HCT116 (cell line): ENCODE data around the gene PDLIM5. TPM values are rescaled to one million over a fixed set of nuclear protein-coding genes. Genes with fewer than 3 reads are reported as not detected.
A peak's percentile ranks its signal among the peaks of the same experiment; 100 is the strongest.

Experiments used
- ATAC-seq: fragments of 200-7000 bp; cut with Tn5 transposase; 2 replicates; pipeline ENCODE4 v1.9.1; 2020; ENCODE audit warnings: mild to moderate bottlenecking, moderate library complexity
- BruUV-seq: library from RNA; stranded (reverse); fragments of 400-500 nt; replicated peaks from 2 replicates; lab custom pipeline; 2021; lab: Mats Ljungman, UMichigan
- CTCF ChIA-PET: fragments of 300-600 bp; sonication (Branson Sonifier 250); formaldehyde crosslinking; loops from one replicate; lab custom pipeline; 2021; ENCODE audit warnings: antibody characterized with exemption; lab: Charles Lee
- POLR2A ChIA-PET: fragments of 300-600, 350-600 bp; sonication (Branson Sonifier 250); formaldehyde crosslinking; loops from one replicate; lab custom pipeline; 2021; ENCODE audit warnings: antibody characterized with exemption; lab: Charles Lee
- RAD21 ChIA-PET, 2 experiments: fragments of 300-600 bp; sonication (Branson Sonifier 250); formaldehyde crosslinking; loops; one replicate each; lab custom pipeline; 2023; ENCODE audit warnings: low total read pairs in 2 of 2; ENCODE audit not compliant: uncharacterized antibody in 2 of 2, unreplicated experiment in 2 of 2, low non-redundant PET in 1 of 2; lab: Charles Lee
- DNase-seq: peaks from one replicate; pipeline ENCODE4 v3.0.0-alpha.2; 2010; ENCODE audit warnings: low read depth, low spot score
- H2AFZ ChIP-seq: fragments of 200-600 bp; shearing (Covaris generic), sonication (generic); 2 replicates; pipeline ENCODE4 v1.6.1; 2017; ENCODE audit warnings: low read depth, mixed run types, mixed read lengths, antibody characterized with exemption, low read length; ENCODE audit not compliant: poor library complexity, severe bottlenecking
- H3K27ac ChIP-seq: 2 replicates; pipeline ENCODE4 v1.5.1; 2012; ENCODE audit warnings: low read depth, low read length
- H3K27me3 ChIP-seq: fragments of 200-600 bp; sonication (generic); 2 replicates; pipeline ENCODE4 v1.6.1; 2016; ENCODE audit warnings: mixed run types, low read length, mixed read lengths; ENCODE audit not compliant: insufficient read depth
- H3K36me3 ChIP-seq, 2 experiments: fragments of 200-500 bp in 1 of 2; fragments of 200-600 bp in 1 of 2; sonication (Bioruptor generic) in 1 of 2; sonication (generic) in 1 of 2; 2 replicates each; pipeline versions ENCODE4 v1.5.1 to v1.6.1; 2014 to 2016; ENCODE audit warnings: low read length in 2 of 2, inconsistent platforms in 1 of 2, mixed read lengths in 1 of 2, mixed run types in 1 of 2; ENCODE audit not compliant: insufficient read depth in 2 of 2, control insufficient read depth in 1 of 2
- H3K4me1 ChIP-seq, 2 experiments: fragments of 200-600 bp in 1 of 2; sonication (generic) in 1 of 2; 2 replicates each; pipeline versions ENCODE4 v1.5.1 to v1.6.1; 2012 to 2017; ENCODE audit warnings: low read length in 2 of 2, inconsistent platforms in 1 of 2, mild to moderate bottlenecking in 1 of 2, mixed read lengths in 1 of 2, mixed run types in 1 of 2, moderate library complexity in 1 of 2; ENCODE audit not compliant: insufficient read depth in 2 of 2, control insufficient read depth in 1 of 2
- H3K4me2 ChIP-seq: fragments of 200-600 bp; sonication (generic); 2 replicates; pipeline ENCODE4 v1.6.1; 2017; ENCODE audit warnings: mixed run types, low read length, mixed read lengths
- H3K4me3 ChIP-seq, 2 experiments: fragments of 200-600 bp in 1 of 2; sonication (generic) in 1 of 2; replicated peaks in 1 of 2; 2 replicates each; pipeline ENCODE4 v1.5.1; 2011 to 2016; ENCODE audit warnings: low read length in 2 of 2, control low read depth in 1 of 2, low read depth in 1 of 2, mild to moderate bottlenecking in 1 of 2, mixed read lengths in 1 of 2, mixed run types in 1 of 2
- H3K79me2 ChIP-seq: fragments of 200-600 bp; sonication (generic); 2 replicates; pipeline ENCODE4 v1.6.1; 2017; ENCODE audit warnings: mild to moderate bottlenecking, mixed run types, low read length, moderate library complexity, mixed read lengths; ENCODE audit not compliant: insufficient read depth
- H3K9ac ChIP-seq: fragments of 200-600 bp; sonication (generic); 2 replicates; pipeline ENCODE4 v1.6.1; 2016; ENCODE audit warnings: low read length, mixed read lengths
- H3K9me2 ChIP-seq: fragments of 200-600 bp; sonication (generic), shearing (Covaris generic); 2 replicates; pipeline ENCODE4 v1.6.1; 2017; ENCODE audit warnings: mixed run types, mild to moderate bottlenecking, moderate library complexity; ENCODE audit not compliant: insufficient read depth
- H3K9me3 ChIP-seq, 2 experiments: fragments of 200-500 bp in 1 of 2; fragments of 200-600 bp in 1 of 2; sonication (Bioruptor generic) in 1 of 2; sonication (generic) in 1 of 2; 2 replicates each; pipeline ENCODE4 v1.6.1; 2014 to 2017; ENCODE audit warnings: low read length in 2 of 2, mixed read lengths in 2 of 2, inconsistent platforms in 1 of 2, low read depth in 1 of 2, mild to moderate bottlenecking in 1 of 2, mixed run types in 1 of 2, moderate library complexity in 1 of 2; ENCODE audit not compliant: control insufficient read depth in 1 of 2, insufficient read depth in 1 of 2
- H4K20me1 ChIP-seq: fragments of 200-600 bp; sonication (generic), shearing (Covaris generic); 2 replicates; pipeline ENCODE4 v1.6.1; 2017; ENCODE audit warnings: mixed run types, mild to moderate bottlenecking, moderate library complexity; ENCODE audit not compliant: insufficient read depth
- CEBPB ChIP-seq: IDR thresholded peaks from 2 replicates; pipeline ENCODE4 v1.6.1; 2012; ENCODE audit warnings: low read depth
- EZH2 ChIP-seq: fragments of 200-600 bp; sonication (generic); IDR thresholded peaks from 2 replicates; pipeline ENCODE4 v1.6.1; 2017; ENCODE audit warnings: antibody characterized with exemption, mixed run types
- EZH2phosphoT487 ChIP-seq: fragments of 200-600 bp; IDR thresholded peaks from 2 replicates; pipeline ENCODE4 v1.6.1; 2018; ENCODE audit warnings: antibody characterized with exemption, borderline replicate concordance
- FOSL1 ChIP-seq: IDR thresholded peaks from 2 replicates; pipeline ENCODE4 v1.6.1; 2012; ENCODE audit warnings: low read depth
- POLR2AphosphoS5 ChIP-seq: IDR thresholded peaks from 2 replicates; pipeline ENCODE4 v1.6.1; 2011; ENCODE audit warnings: mild to moderate bottlenecking, low read depth, low read length, moderate library complexity
- RAD21 ChIP-seq: IDR thresholded peaks from 2 replicates; pipeline ENCODE4 v1.6.1; 2012; ENCODE audit warnings: low read depth, mild to moderate bottlenecking
- SRF ChIP-seq: IDR thresholded peaks from 2 replicates; pipeline ENCODE4 v1.6.1; 2012; ENCODE audit warnings: low read depth
- YY1 ChIP-seq: IDR thresholded peaks from 2 replicates; pipeline ENCODE4 v1.6.1; 2011; ENCODE audit warnings: low read length, low read depth, moderate library complexity, mild to moderate bottlenecking; ENCODE audit not compliant: insufficient replicate concordance; ENCODE audit errors: extremely low read depth
- ZNF274 ChIP-seq: fragments of 200-500 bp; sonication (Bioruptor generic); IDR thresholded peaks from 2 replicates; pipeline ENCODE4 v1.6.1; 2014; ENCODE audit warnings: mild to moderate bottlenecking, low read depth, low read length, inconsistent platforms
- intact Hi-C: fragments of 100-400 bp; cut with micrococcal nuclease; formaldehyde crosslinking; loops from 2 replicates; pipeline ENCODE4 v1.10.0; 2022
- total RNA-seq: library from RNA; stranded (reverse); gene quantifications from one replicate; pipeline ENCODE4 v1.2.1, GENCODE V29; 2021; ENCODE audit not compliant: unreplicated experiment
- TF ChIP-seq, protein P1 (sequence below): IDR thresholded peaks from 2 replicates; pipeline ENCODE4 v1.6.1; 2012
- TF ChIP-seq, protein P2 (sequence below): IDR thresholded peaks from 2 replicates; pipeline ENCODE4 v1.6.1; 2012
- TF ChIP-seq, protein P3 (sequence below): IDR thresholded peaks from 2 replicates; pipeline ENCODE4 v1.6.1; 2011; ENCODE audit warnings: mild to moderate bottlenecking, low read length, moderate library complexity; ENCODE audit not compliant: insufficient replicate concordance; ENCODE audit errors: extremely low read depth
- TF ChIP-seq, protein P4 (sequence below): IDR thresholded peaks from 2 replicates; pipeline ENCODE4 v1.6.1; 2012; ENCODE audit warnings: low read depth

PDLIM5 gene
- total RNA-seq, 1 experiment from 2014 or later, result 130 TPM

DNA sequence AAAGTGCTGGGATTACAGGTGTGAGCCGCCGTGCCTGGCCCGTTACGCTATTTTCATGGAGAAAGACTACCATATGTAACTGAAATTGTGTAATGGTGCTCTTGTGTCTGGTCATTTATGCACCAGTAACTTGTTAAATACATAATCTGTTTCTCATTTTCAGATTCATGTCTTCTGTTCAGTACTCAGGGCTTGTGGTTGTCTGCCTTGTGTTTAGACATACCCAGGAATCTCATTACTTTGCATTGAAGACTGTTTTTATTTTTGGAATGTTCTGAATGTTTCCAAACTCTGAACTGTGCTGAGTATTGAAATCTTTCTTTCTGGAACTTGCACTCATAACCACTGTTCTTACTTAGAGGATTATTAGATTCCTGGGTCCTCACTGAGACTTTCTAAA lies 52.8 kb downstream of the PDLIM5 start:
- no peak for ATAC-seq
- Histone ChIP-seq H3K9me3 (no peaks in the 10 kb centered on the region), H3K9ac (no peak overlapping the region), H4K20me1 (no peaks in the 10 kb centered on the region), H3K79me2 (peaks cover 22% of the 10 kb centered on the region), H3K4me3 (no peak overlapping the region), H2AFZ (no peak overlapping the region), H3K27ac (no peak overlapping the region), H3K4me2 (no peak overlapping the region), H3K36me3 (no peaks in the 10 kb centered on the region), H3K9me2 (no peaks in the 10 kb centered on the region), H3K27me3 (no peaks in the 10 kb centered on the region), H3K4me1 (peaks cover 35 to 40% of the 10 kb centered on the region in 2 experiments)
- intact Hi-C loops, result no loop called here
- ChIA-PET CTCF (no interaction called here), POLR2A (no interaction called here), RAD21 (no interaction called here)
- no TSS peak for BruUV-seq
- DNase-seq, result no peak
- TF ChIP-seq FOSL1, result no peak
- no peak for TF ChIP-seq YY1
- no peak for TF ChIP-seq RAD21
- no peak for TF ChIP-seq CEBPB

DNA sequence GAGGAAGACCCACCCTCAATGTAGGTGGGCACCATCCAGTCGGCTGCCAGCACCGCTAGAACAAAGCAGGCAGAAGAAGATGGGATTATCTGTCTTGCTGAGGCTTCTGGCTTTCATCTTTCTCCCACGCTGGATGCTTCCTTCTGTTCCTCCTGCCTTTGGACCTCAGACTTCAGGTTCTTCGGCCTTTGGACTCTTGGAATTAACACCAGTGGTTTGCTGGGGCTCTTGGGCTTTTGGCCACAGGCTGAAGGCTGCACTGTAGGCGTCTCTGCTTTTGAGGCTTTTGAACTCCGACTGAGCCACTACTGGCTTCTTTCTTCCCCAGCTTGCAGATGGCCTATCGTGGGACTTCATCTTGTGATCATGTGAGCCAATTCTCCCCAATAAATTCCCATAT lies 55.1 kb downstream of the PDLIM5 start:
- ChIA-PET RAD21 (no interaction called here), POLR2A (no interaction called here), CTCF (no interaction called here)
- Histone ChIP-seq H3K27ac (peak overlapping the region; percentile 80), H4K20me1 (no peaks in the 10 kb centered on the region), H3K4me2 (peak overlapping the region; percentile 75), H3K36me3 (no peaks in the 10 kb centered on the region), H3K4me1 (peaks cover 35 to 40% of the 10 kb centered on the region in 2 experiments), H3K4me3 (peak overlapping the region in 1 of 2 experiments; percentile 34; a peak in 2 of 4 replicates), H3K9ac (peak overlapping the region; percentile 40; the same call in 1 of the 2 replicates), H3K79me2 (peaks cover 35% of the 10 kb centered on the region), H3K9me3 (no peaks in the 10 kb centered on the region), H2AFZ (no peak overlapping the region), H3K27me3 (no peaks in the 10 kb centered on the region), H3K9me2 (no peaks in the 10 kb centered on the region)
- no peak for DNase-seq
- peak; percentile 26; the same call in 1 of the 2 replicates for ATAC-seq
- intact Hi-C loops, result no loop called here
- BruUV-seq, result no TSS peak
- no peak for TF ChIP-seq ZNF274
- TF ChIP-seq SRF, result no peak
- TF ChIP-seq, protein P1, sequence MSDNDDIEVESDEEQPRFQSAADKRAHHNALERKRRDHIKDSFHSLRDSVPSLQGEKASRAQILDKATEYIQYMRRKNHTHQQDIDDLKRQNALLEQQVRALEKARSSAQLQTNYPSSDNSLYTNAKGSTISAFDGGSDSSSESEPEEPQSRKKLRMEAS, result no peak
- TF ChIP-seq FOSL1, result no peak
- TF ChIP-seq, protein P2, sequence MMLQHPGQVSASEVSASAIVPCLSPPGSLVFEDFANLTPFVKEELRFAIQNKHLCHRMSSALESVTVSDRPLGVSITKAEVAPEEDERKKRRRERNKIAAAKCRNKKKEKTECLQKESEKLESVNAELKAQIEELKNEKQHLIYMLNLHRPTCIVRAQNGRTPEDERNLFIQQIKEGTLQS, result no peak
- TF ChIP-seq, protein P3, sequence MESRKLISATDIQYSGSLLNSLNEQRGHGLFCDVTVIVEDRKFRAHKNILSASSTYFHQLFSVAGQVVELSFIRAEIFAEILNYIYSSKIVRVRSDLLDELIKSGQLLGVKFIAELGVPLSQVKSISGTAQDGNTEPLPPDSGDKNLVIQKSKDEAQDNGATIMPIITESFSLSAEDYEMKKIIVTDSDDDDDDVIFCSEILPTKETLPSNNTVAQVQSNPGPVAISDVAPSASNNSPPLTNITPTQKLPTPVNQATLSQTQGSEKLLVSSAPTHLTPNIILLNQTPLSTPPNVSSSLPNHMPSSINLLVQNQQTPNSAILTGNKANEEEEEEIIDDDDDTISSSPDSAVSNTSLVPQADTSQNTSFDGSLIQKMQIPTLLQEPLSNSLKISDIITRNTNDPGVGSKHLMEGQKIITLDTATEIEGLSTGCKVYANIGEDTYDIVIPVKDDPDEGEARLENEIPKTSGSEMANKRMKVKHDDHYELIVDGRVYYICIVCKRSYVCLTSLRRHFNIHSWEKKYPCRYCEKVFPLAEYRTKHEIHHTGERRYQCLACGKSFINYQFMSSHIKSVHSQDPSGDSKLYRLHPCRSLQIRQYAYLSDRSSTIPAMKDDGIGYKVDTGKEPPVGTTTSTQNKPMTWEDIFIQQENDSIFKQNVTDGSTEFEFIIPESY, result no peak
- TF ChIP-seq, protein P4, sequence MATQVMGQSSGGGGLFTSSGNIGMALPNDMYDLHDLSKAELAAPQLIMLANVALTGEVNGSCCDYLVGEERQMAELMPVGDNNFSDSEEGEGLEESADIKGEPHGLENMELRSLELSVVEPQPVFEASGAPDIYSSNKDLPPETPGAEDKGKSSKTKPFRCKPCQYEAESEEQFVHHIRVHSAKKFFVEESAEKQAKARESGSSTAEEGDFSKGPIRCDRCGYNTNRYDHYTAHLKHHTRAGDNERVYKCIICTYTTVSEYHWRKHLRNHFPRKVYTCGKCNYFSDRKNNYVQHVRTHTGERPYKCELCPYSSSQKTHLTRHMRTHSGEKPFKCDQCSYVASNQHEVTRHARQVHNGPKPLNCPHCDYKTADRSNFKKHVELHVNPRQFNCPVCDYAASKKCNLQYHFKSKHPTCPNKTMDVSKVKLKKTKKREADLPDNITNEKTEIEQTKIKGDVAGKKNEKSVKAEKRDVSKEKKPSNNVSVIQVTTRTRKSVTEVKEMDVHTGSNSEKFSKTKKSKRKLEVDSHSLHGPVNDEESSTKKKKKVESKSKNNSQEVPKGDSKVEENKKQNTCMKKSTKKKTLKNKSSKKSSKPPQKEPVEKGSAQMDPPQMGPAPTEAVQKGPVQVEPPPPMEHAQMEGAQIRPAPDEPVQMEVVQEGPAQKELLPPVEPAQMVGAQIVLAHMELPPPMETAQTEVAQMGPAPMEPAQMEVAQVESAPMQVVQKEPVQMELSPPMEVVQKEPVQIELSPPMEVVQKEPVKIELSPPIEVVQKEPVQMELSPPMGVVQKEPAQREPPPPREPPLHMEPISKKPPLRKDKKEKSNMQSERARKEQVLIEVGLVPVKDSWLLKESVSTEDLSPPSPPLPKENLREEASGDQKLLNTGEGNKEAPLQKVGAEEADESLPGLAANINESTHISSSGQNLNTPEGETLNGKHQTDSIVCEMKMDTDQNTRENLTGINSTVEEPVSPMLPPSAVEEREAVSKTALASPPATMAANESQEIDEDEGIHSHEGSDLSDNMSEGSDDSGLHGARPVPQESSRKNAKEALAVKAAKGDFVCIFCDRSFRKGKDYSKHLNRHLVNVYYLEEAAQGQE, result no peak
- no peak for TF ChIP-seq EZH2phosphoT487
- TF ChIP-seq EZH2, result no peak
- TF ChIP-seq YY1, result no peak
- no peak for TF ChIP-seq POLR2AphosphoS5
